ENCODE measurements around the gene ADCY5.

The ADCY5 gene

GRCh38 chr3:123419181-123419849 is 29.6 kb downstream of the ADCY5 start:
- no peak overlapping the region for H3K27ac ChIP-seq (ENCODE audit: low read depth, low read length)
- H3K79me2 ChIP-seq (ENCODE audit: control insufficient read depth, insufficient read depth, low read length, unreplicated experiment), result no peaks in the 10 kb centered on the region
- H3K4me3 ChIP-seq (ENCODE audit: low read depth, low read length), result no peak overlapping the region
- H3K36me3 ChIP-seq (ENCODE audit: insufficient read depth, low read length), result no peaks in the 10 kb centered on the region
- H3K27me3 ChIP-seq (ENCODE audit: insufficient read depth, low read length), result peaks cover 69% of the 10 kb centered on the region
- H2AFZ ChIP-seq (ENCODE audit: low read length, unreplicated experiment), result no peak overlapping the region
- H3K4me1 ChIP-seq (ENCODE audit: control insufficient read depth, insufficient read depth, low read length, unreplicated experiment), result no peaks in the 10 kb centered on the region

GRCh38 chr3:123416647-123417046 is 32.2 kb downstream of the ADCY5 start:
- H3K27ac ChIP-seq (ENCODE audit: low read depth, low read length), result no peak overlapping the region
- peaks cover 75% of the 10 kb centered on the region for H3K27me3 ChIP-seq (ENCODE audit: insufficient read depth, low read length)
- no peaks in the 10 kb centered on the region for H3K36me3 ChIP-seq (ENCODE audit: insufficient read depth, low read length)
- H3K4me1 ChIP-seq (ENCODE audit: control insufficient read depth, insufficient read depth, low read length, unreplicated experiment), result no peaks in the 10 kb centered on the region
- no peak overlapping the region for H3K4me3 ChIP-seq (ENCODE audit: low read depth, low read length)
- no peaks in the 10 kb centered on the region for H3K79me2 ChIP-seq (ENCODE audit: control insufficient read depth, insufficient read depth, low read length, unreplicated experiment)
- no peak overlapping the region for H2AFZ ChIP-seq (ENCODE audit: low read length, unreplicated experiment)

GRCh38 chr3:123416173-123416572 is 32.7 kb downstream of the ADCY5 start:
- no peaks in the 10 kb centered on the region for H3K79me2 ChIP-seq (ENCODE audit: control insufficient read depth, insufficient read depth, low read length, unreplicated experiment)
- H3K27me3 ChIP-seq (ENCODE audit: insufficient read depth, low read length), result peaks cover 71% of the 10 kb centered on the region
- H3K27ac ChIP-seq (ENCODE audit: low read depth, low read length), result no peak overlapping the region
- H3K4me3 ChIP-seq (ENCODE audit: low read depth, low read length), result no peak overlapping the region
- H3K36me3 ChIP-seq (ENCODE audit: insufficient read depth, low read length), result no peaks in the 10 kb centered on the region
- H2AFZ ChIP-seq (ENCODE audit: low read length, unreplicated experiment), result no peak overlapping the region
- no peaks in the 10 kb centered on the region for H3K4me1 ChIP-seq (ENCODE audit: control insufficient read depth, insufficient read depth, low read length, unreplicated experiment)

GRCh38 chr3:123414973-123415775 is 33.7 kb downstream of the ADCY5 start:
- H3K4me1 ChIP-seq (ENCODE audit: control insufficient read depth, insufficient read depth, low read length, unreplicated experiment), result no peaks in the 10 kb centered on the region
- H3K4me3 ChIP-seq (ENCODE audit: low read depth, low read length), result no peak overlapping the region
- H3K36me3 ChIP-seq (ENCODE audit: insufficient read depth, low read length), result no peaks in the 10 kb centered on the region
- peaks cover 64% of the 10 kb centered on the region for H3K27me3 ChIP-seq (ENCODE audit: insufficient read depth, low read length)
- H3K79me2 ChIP-seq (ENCODE audit: control insufficient read depth, insufficient read depth, low read length, unreplicated experiment), result no peaks in the 10 kb centered on the region
- no peak overlapping the region for H2AFZ ChIP-seq (ENCODE audit: low read length, unreplicated experiment)
- H3K27ac ChIP-seq (ENCODE audit: low read depth, low read length), result no peak overlapping the region

- Histone ChIP-seq H3K79me2 (ENCODE audit: control insufficient read depth, insufficient read depth, low read length, unreplicated experiment) (no peaks in the 10 kb centered on the region), H3K27ac (ENCODE audit: low read depth, low read length) (no peak overlapping the region), H3K4me3 (ENCODE audit: low read depth, low read length) (no peak overlapping the region), H3K27me3 (ENCODE audit: insufficient read depth, low read length) (peaks cover 52% of the 10 kb centered on the region), H3K4me1 (ENCODE audit: control insufficient read depth, insufficient read depth, low read length, unreplicated experiment) (no peaks in the 10 kb centered on the region), H3K36me3 (ENCODE audit: insufficient read depth, low read length) (no peaks in the 10 kb centered on the region), H2AFZ (ENCODE audit: low read length, unreplicated experiment) (no peak overlapping the region)
Measured at GRCh38 chr3:123412811-123413604, 35.9 kb downstream of the ADCY5 start.

- peaks cover 47% of the 10 kb centered on the region for H3K27me3 ChIP-seq (ENCODE audit: insufficient read depth, low read length)
- no peak overlapping the region for H3K27ac ChIP-seq (ENCODE audit: low read depth, low read length)
- H3K4me1 ChIP-seq (ENCODE audit: control insufficient read depth, insufficient read depth, low read length, unreplicated experiment), result no peaks in the 10 kb centered on the region
Measured at GRCh38 chr3:123412076-123412475, 36.8 kb downstream of the ADCY5 start.

GRCh38 chr3:123411340-123412040 is 37.4 kb downstream of the ADCY5 start:
- Histone ChIP-seq H3K4me1 (ENCODE audit: control insufficient read depth, insufficient read depth, low read length, unreplicated experiment) (no peaks in the 10 kb centered on the region), H2AFZ (ENCODE audit: low read length, unreplicated experiment) (no peak overlapping the region), H3K4me3 (ENCODE audit: low read depth, low read length) (no peak overlapping the region), H3K79me2 (ENCODE audit: control insufficient read depth, insufficient read depth, low read length, unreplicated experiment) (no peaks in the 10 kb centered on the region), H3K27me3 (ENCODE audit: insufficient read depth, low read length) (peaks cover 41% of the 10 kb centered on the region), H3K27ac (ENCODE audit: low read depth, low read length) (no peak overlapping the region), H3K36me3 (ENCODE audit: insufficient read depth, low read length) (no peaks in the 10 kb centered on the region)

More at GRCh38 chr3:123412076-123412475, 36.8 kb downstream of the ADCY5 start:
- H2AFZ ChIP-seq (ENCODE audit: low read length, unreplicated experiment), result no peak overlapping the region
- no peaks in the 10 kb centered on the region for H3K36me3 ChIP-seq (ENCODE audit: insufficient read depth, low read length)
- no peak overlapping the region for H3K4me3 ChIP-seq (ENCODE audit: low read depth, low read length)
- no peaks in the 10 kb centered on the region for H3K79me2 ChIP-seq (ENCODE audit: control insufficient read depth, insufficient read depth, low read length, unreplicated experiment)

- Histone ChIP-seq H3K79me2 (ENCODE audit: control insufficient read depth, insufficient read depth, low read length, unreplicated experiment) (no peaks in the 10 kb centered on the region), H3K4me1 (ENCODE audit: control insufficient read depth, insufficient read depth, low read length, unreplicated experiment) (no peaks in the 10 kb centered on the region), H3K36me3 (ENCODE audit: insufficient read depth, low read length) (no peaks in the 10 kb centered on the region), H3K27me3 (ENCODE audit: insufficient read depth, low read length) (peaks cover 28% of the 10 kb centered on the region), H3K27ac (ENCODE audit: low read depth, low read length) (no peak overlapping the region), H2AFZ (ENCODE audit: low read length, unreplicated experiment) (no peak overlapping the region), H3K4me3 (ENCODE audit: low read depth, low read length) (no peak overlapping the region)
Measured at GRCh38 chr3:123410149-123410515, 38.8 kb downstream of the ADCY5 start.

- H2AFZ ChIP-seq (ENCODE audit: low read length, unreplicated experiment), result no peak overlapping the region
- no peaks in the 10 kb centered on the region for H3K79me2 ChIP-seq (ENCODE audit: control insufficient read depth, insufficient read depth, low read length, unreplicated experiment)
- no peak overlapping the region for H3K27ac ChIP-seq (ENCODE audit: low read depth, low read length)
- no peaks in the 10 kb centered on the region for H3K36me3 ChIP-seq (ENCODE audit: insufficient read depth, low read length)
- no peaks in the 10 kb centered on the region for H3K4me1 ChIP-seq (ENCODE audit: control insufficient read depth, insufficient read depth, low read length, unreplicated experiment)
- H3K27me3 ChIP-seq (ENCODE audit: insufficient read depth, low read length), result peaks cover 24% of the 10 kb centered on the region
- no peak overlapping the region for H3K4me3 ChIP-seq (ENCODE audit: low read depth, low read length)
Measured at GRCh38 chr3:123409443-123410148, 39.3 kb downstream of the ADCY5 start.

GRCh38 chr3:123406598-123406997 is 42.3 kb downstream of the ADCY5 start:
- no peaks in the 10 kb centered on the region for H3K4me1 ChIP-seq (ENCODE audit: control insufficient read depth, insufficient read depth, low read length, unreplicated experiment)
- peaks cover 25% of the 10 kb centered on the region for H3K27me3 ChIP-seq (ENCODE audit: insufficient read depth, low read length)
- H3K27ac ChIP-seq (ENCODE audit: low read depth, low read length), result no peak overlapping the region
- H3K79me2 ChIP-seq (ENCODE audit: control insufficient read depth, insufficient read depth, low read length, unreplicated experiment), result no peaks in the 10 kb centered on the region
- no peak overlapping the region for H2AFZ ChIP-seq (ENCODE audit: low read length, unreplicated experiment)
- H3K4me3 ChIP-seq (ENCODE audit: low read depth, low read length), result no peak overlapping the region
- no peaks in the 10 kb centered on the region for H3K36me3 ChIP-seq (ENCODE audit: insufficient read depth, low read length)

All from ACC112 (cell line).